ENCODE measurements around the gene SMC1B. TPM values are rescaled to one million over a fixed set of nuclear protein-coding genes. Genes with fewer than 3 reads are reported as not detected.

SMC1B gene
- total RNA-seq, 4 donors from 2014 or later, result 0.13 TPM; not detected in 3

DNA sequence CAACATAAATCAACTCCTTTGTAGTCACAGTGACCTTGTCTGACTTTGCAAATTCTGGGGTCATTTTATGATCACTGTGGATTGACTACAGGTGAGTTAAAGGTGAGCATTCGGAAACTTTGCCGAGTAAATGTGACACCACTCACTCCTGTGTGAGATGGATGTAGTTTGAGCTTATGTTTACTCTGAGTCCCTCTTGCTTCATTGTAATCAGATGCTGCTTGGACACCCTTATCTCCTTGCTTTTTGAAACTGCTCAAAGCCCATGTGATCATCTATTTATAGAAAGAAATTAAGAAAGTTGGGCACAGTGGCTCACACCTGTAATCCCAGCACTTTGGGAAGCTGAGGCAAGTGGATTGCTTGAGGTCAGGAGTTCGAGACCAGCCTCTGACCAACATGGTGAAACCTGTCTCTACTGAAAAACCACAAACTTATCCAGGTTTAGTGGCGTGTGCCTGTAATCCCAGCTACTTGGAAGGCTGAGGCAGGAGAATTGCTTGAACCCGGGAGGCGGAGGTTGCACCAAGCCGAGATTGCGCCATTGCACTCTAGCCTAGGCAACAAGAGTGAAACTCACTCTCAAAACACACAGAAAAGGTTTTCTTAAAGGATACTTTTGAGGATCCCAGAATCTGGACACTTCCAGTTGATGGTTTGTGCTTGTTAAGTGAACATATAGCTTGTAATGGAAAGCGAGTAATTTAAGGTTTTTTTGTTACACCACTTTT, 96.4 kb downstream of the SMC1B start:
- Histone ChIP-seq H3K36me3 (no peaks in the 10 kb centered on the region), H3K27me3 (no peaks in the 10 kb centered on the region), H3K4me3 (replicated peaks in 1 of 3) (no peak overlapping the region), H3K9me3 (no peaks in the 10 kb centered on the region), H3K4me1 (peaks cover 5 to 17% of the 10 kb centered on the region in 2 donors), H3K27ac (peak overlapping the region in 2 of 3 donors; percentile 69 to 78)
- intact Hi-C loops (cut with DNase I), result no loop called here
- 85 to 89% methylated on average over 9 of the region's 9 CpGs for WGBS, 2 donors
- TF ChIP-seq, protein P1, sequence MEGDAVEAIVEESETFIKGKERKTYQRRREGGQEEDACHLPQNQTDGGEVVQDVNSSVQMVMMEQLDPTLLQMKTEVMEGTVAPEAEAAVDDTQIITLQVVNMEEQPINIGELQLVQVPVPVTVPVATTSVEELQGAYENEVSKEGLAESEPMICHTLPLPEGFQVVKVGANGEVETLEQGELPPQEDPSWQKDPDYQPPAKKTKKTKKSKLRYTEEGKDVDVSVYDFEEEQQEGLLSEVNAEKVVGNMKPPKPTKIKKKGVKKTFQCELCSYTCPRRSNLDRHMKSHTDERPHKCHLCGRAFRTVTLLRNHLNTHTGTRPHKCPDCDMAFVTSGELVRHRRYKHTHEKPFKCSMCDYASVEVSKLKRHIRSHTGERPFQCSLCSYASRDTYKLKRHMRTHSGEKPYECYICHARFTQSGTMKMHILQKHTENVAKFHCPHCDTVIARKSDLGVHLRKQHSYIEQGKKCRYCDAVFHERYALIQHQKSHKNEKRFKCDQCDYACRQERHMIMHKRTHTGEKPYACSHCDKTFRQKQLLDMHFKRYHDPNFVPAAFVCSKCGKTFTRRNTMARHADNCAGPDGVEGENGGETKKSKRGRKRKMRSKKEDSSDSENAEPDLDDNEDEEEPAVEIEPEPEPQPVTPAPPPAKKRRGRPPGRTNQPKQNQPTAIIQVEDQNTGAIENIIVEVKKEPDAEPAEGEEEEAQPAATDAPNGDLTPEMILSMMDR (IDR thresholded peaks at IDR 0.05), result no peak
- no peak for TF ChIP-seq POLR2A (IDR thresholded peaks at IDR 0.05)
- no peak for DNase-seq

DNA sequence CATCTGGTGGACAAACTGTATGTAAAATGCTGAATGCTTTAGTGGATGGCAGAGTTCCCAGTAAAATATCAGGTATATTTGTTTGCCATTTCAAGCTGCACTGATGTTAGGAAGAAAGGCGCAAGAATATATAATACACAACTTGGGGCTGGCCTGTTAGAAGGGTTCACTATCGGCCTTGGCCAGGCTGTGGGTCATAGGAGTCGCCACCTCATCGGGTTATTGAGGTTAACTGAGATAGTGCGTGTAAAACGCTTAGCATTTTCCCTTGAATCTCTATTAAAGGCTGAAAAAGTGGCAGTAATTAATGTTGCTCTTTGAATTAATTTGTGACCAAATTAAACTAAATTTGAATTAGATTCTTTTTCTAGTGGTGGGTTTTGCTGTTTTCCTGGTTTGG, 98.6 kb downstream of the SMC1B start:
- DNase-seq, result no peak
- WGBS, 2 donors, result 93 to 98% methylated on average over 6 of the region's 6 CpGs
- Histone ChIP-seq H3K27ac (no peak overlapping the region), H3K36me3 (no peaks in the 10 kb centered on the region), H3K4me3 (replicated peaks in 1 of 3) (no peak overlapping the region), H3K4me1 (peaks cover 12 to 32% of the 10 kb centered on the region in 2 donors), H3K9me3 (no peaks in the 10 kb centered on the region), H3K27me3 (no peaks in the 10 kb centered on the region)
- intact Hi-C loops (cut with DNase I), result no loop called here
- TF ChIP-seq POLR2A (IDR thresholded peaks at IDR 0.05), result no peak
- TF ChIP-seq, protein P1 (IDR thresholded peaks at IDR 0.05), result no peak

DNA sequence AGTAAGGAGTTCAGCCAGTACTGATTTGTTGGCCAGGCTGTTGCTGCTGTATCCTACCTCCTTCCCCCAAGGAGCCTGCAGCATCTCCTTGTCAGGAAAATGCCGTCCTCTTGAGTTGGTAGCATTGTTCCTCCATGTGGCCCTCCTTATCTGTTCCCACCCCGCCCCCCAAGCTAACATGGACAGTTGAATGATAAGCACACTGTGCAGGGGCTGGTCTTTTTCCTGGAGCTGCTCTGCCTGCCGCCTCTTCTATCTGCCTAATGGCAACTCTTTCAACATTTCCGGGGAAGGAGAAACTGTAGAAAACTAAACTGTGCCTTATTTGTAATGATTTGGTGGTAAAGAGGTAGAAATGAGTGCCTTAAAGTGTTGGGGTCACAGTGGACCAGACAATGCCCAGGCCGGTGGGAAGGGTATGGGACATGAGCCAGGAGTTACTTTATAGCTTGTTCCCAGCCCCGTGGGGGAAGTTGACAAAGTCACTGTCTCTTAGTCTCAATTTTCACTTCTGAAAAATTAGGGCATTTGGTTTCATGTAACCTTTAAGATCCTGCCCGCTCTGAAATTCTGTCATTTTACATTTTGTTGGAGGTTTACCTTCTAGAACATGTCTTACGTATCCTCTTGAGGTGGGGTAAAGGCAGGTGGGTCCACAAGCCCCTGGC, 99.2 kb downstream of the SMC1B start:
- Histone ChIP-seq H3K27ac (no peak overlapping the region), H3K4me1 (peaks cover 9 to 32% of the 10 kb centered on the region in 2 donors)
- intact Hi-C loops (cut with DNase I), result no loop called here

DNA sequence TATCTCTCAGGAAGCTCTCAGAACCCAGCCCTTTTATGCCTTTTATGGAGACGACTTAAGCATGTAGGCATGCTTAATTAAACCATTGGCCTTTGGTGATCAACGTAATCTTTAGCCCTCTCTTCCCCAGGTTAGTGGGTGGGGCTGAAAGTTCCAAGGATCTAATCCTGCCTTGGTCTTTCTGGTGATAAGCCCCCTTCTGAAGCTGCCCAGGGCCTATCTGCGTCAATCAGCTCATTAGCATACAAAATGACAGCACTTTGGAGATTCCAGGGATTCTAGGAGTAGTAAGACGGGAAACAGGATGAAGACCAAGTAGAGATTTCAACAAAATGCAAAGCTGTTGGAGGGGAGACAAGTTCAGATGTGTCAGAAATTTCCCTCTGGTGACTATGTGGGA, 100.5 kb downstream of the SMC1B start:
- DNase-seq, result no peak
- H3K4me1 ChIP-seq, result peaks cover 8 to 25% of the 10 kb centered on the region in 2 donors
- no peak overlapping the region for H3K27ac ChIP-seq
- H3K36me3 ChIP-seq, result no peaks in the 10 kb centered on the region
- H3K4me3 ChIP-seq (replicated peaks in 1 of 3), result no peak overlapping the region
- intact Hi-C loops (cut with DNase I), result no loop called here
- 69 to 86% methylated on average over 4 of the region's 4 CpGs for WGBS, 2 donors
- no peaks in the 10 kb centered on the region for H3K9me3 ChIP-seq
- no peak for TF ChIP-seq POLR2A (IDR thresholded peaks at IDR 0.05)
- TF ChIP-seq, protein P1 (IDR thresholded peaks at IDR 0.05), result no peak
- no peaks in the 10 kb centered on the region for H3K27me3 ChIP-seq

More for the DNA sequence above, 99.2 kb downstream of the SMC1B start:
- Histone ChIP-seq H3K27me3 (no peaks in the 10 kb centered on the region), H3K4me3 (replicated peaks in 1 of 3) (no peak overlapping the region), H3K9me3 (no peaks in the 10 kb centered on the region), H3K36me3 (no peaks in the 10 kb centered on the region)
- 78 to 84% methylated on average over 8 of the region's 8 CpGs for WGBS, 2 donors
- no peak for TF ChIP-seq POLR2A (IDR thresholded peaks at IDR 0.05)
- TF ChIP-seq, protein P1 (IDR thresholded peaks at IDR 0.05), result no peak
- no peak for DNase-seq

DNA sequence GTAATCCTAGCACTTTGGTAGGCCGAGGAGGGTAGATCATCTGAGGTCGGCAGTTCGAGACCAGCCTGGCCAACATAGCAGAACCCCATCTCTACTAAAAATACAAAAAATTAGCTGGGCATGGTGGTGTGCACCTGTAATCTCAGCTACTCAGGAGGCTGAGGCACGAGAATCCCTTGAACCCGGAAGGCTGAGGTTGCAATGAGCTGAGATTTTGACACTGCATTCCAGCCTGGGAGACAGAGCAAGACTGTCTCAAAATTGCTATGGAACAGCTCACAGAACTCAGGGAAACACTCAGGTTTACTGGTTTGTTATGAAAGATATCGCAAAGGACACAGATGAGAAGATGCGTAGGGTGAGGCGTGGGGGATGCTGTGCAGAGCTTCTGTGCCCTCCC, 101.0 kb downstream of the SMC1B start:
- H3K27me3 ChIP-seq, result no peaks in the 10 kb centered on the region
- H3K4me1 ChIP-seq, result peaks cover 8 to 22% of the 10 kb centered on the region in 2 donors
- intact Hi-C loops (cut with DNase I), result no loop called here
- no peaks in the 10 kb centered on the region for H3K9me3 ChIP-seq
- no peaks in the 10 kb centered on the region for H3K36me3 ChIP-seq
- WGBS, 2 donors, result 91 to 92% methylated on average over 8 of the region's 8 CpGs
- DNase-seq, result no peak
- TF ChIP-seq, protein P1 (IDR thresholded peaks at IDR 0.05), result no peak
- TF ChIP-seq POLR2A (IDR thresholded peaks at IDR 0.05), result no peak
- H3K27ac ChIP-seq, result no peak overlapping the region
- H3K4me3 ChIP-seq (replicated peaks in 1 of 3), result no peak overlapping the region

Data from thyroid gland (tissue), 4 donors.